ENCODE results near the gene KIF13A.
"Not testable (repeated sequence)": the region's sequence is repeated elsewhere in the genome, so short reads cannot be mapped to it uniquely, and the experiment has no call there.

KIF13A gene

GRCh38 chr6:17842014-17842776 lies 145.2 kb downstream of the KIF13A start:
- DNase-seq, result no peak

GRCh38 chr6:17839513-17840223 lies 147.8 kb downstream of the KIF13A start:
- DNase-seq, result no peak

GRCh38 chr6:17836293-17836692 lies 151.1 kb downstream of the KIF13A start:
- DNase-seq, result no peak

GRCh38 chr6:17835784-17836183 lies 151.7 kb downstream of the KIF13A start:
- DNase-seq, result no peak

- DNase-seq, result peak; percentile 18
Measured at GRCh38 chr6:17831135-17831534, 156.3 kb downstream of the KIF13A start.

GRCh38 chr6:17829905-17830304 lies 157.5 kb downstream of the KIF13A start:
- no peak for DNase-seq

GRCh38 chr6:17828149-17828548 lies 159.3 kb downstream of the KIF13A start:
- DNase-seq, result no peak

GRCh38 chr6:17826301-17826700 lies 161.1 kb downstream of the KIF13A start:
- no peak for DNase-seq

- DNase-seq, result no peak
Measured at GRCh38 chr6:17820055-17820454, 167.4 kb downstream of the KIF13A start.

- no peak for DNase-seq
Measured at GRCh38 chr6:17817763-17818162, 169.7 kb downstream of the KIF13A start.

GRCh38 chr6:17816921-17817611 lies 170.4 kb downstream of the KIF13A start:
- DNase-seq, result peak; percentile 14

GRCh38 chr6:17813542-17813941 lies 173.9 kb downstream of the KIF13A start:
- no peak for DNase-seq

- no peak for DNase-seq
Measured at GRCh38 chr6:17812311-17812710, 175.1 kb downstream of the KIF13A start.

GRCh38 chr6:17808609-17809008 lies 178.8 kb downstream of the KIF13A start:
- no peak for DNase-seq

- DNase-seq, result not testable (repeated sequence)
Measured at GRCh38 chr6:17807431-17807830, 180.0 kb downstream of the KIF13A start.

- DNase-seq, result no peak
Measured at GRCh38 chr6:17803409-17803808, 184.0 kb downstream of the KIF13A start.

GRCh38 chr6:17798477-17799154 lies 188.8 kb downstream of the KIF13A start:
- DNase-seq, result no peak

GRCh38 chr6:17790489-17790888 lies 196.9 kb downstream of the KIF13A start:
- no peak for DNase-seq

- DNase-seq, result no peak
Measured at GRCh38 chr6:17785094-17785787, 202.2 kb downstream of the KIF13A start.

- no peak for DNase-seq
Measured at GRCh38 chr6:17780061-17780460, 207.4 kb downstream of the KIF13A start.

GRCh38 chr6:17771609-17772008 lies 215.8 kb downstream of the KIF13A start:
- no peak for DNase-seq

GRCh38 chr6:17768881-17769280 lies 218.6 kb downstream of the KIF13A start:
- DNase-seq, result no peak

GRCh38 chr6:17768388-17768787 lies 219.0 kb downstream of the KIF13A start:
- DNase-seq, result no peak

All from HCEC 1CT (cell line).